SHP77 treated with DMSO at 0.1 percent for 48 hours (cell line): ENCODE measurements around the gene KIFAP3.
A peak's percentile ranks its signal among the peaks of the same experiment; 100 is the strongest.

Experiments used
- DNase-seq: peaks from one replicate; lab custom pipeline; 2025; lab: John Stamatoyannopoulos, UW

The KIFAP3 gene

GRCh38 chr1:169985757-169986156, 88.7 kb downstream of the KIFAP3 start:
- no peak for DNase-seq

- DNase-seq: no peak
These were observed 100.4 kb downstream of the KIFAP3 start for GRCh38 chr1:169974067-169974466.

GRCh38 chr1:169970114-169970513, 104.4 kb downstream of the KIFAP3 start:
- DNase-seq: no peak

- no peak for DNase-seq
These were observed 106.3 kb downstream of the KIFAP3 start for GRCh38 chr1:169968174-169968573.

GRCh38 chr1:169964206-169964605, 110.3 kb downstream of the KIFAP3 start:
- DNase-seq: no peak

GRCh38 chr1:169959686-169960085, 114.8 kb downstream of the KIFAP3 start:
- no peak for DNase-seq

- no peak for DNase-seq
These were observed 115.5 kb downstream of the KIFAP3 start for GRCh38 chr1:169958987-169959386.

GRCh38 chr1:169957884-169958283, 116.6 kb downstream of the KIFAP3 start:
- DNase-seq: no peak

GRCh38 chr1:169951108-169951507, 123.4 kb downstream of the KIFAP3 start:
- no peak for DNase-seq

GRCh38 chr1:169949139-169949538, 125.4 kb downstream of the KIFAP3 start:
- no peak for DNase-seq

GRCh38 chr1:169946206-169946605, 128.3 kb downstream of the KIFAP3 start:
- no peak for DNase-seq

GRCh38 chr1:169945181-169945580, 129.3 kb downstream of the KIFAP3 start:
- DNase-seq: peak; percentile 8

GRCh38 chr1:169944621-169945020, 129.9 kb downstream of the KIFAP3 start:
- DNase-seq: no peak

GRCh38 chr1:169943963-169944526, 130.4 kb downstream of the KIFAP3 start:
- DNase-seq: no peak

- DNase-seq: no peak
These were observed 132.3 kb downstream of the KIFAP3 start for GRCh38 chr1:169941982-169942830.

- DNase-seq: no peak
These were observed 140.3 kb downstream of the KIFAP3 start for GRCh38 chr1:169933984-169934725.

- DNase-seq: no peak
These were observed 142.7 kb downstream of the KIFAP3 start for GRCh38 chr1:169931795-169932231.

GRCh38 chr1:169929210-169929526, 145.3 kb downstream of the KIFAP3 start:
- DNase-seq: no peak

GRCh38 chr1:169928438-169929209, 145.9 kb downstream of the KIFAP3 start:
- DNase-seq: peak; percentile 41

- no peak for DNase-seq
These were observed 148.7 kb downstream of the KIFAP3 start for GRCh38 chr1:169925505-169926482.

GRCh38 chr1:169924829-169925228, 149.7 kb downstream of the KIFAP3 start:
- DNase-seq: no peak
